ENCODE data around the gene MEA1.

Gene MEA1

GRCh38 chr6:43026365-43026764, 12.6 kb upstream of the MEA1 start:
- Mint-ChIP-seq H3K9me3 (no peaks in the 10 kb centered on the region), H3K4me3 (no peak overlapping the region), H3K4me1 (peaks cover 15% of the 10 kb centered on the region), H3K36me3 (peaks cover 96% of the 10 kb centered on the region), H3K27ac (no peak overlapping the region)
- DNase-seq (ENCODE audit: low spot score in 2 of 2) (no peak), ATAC-seq (no peak)

- Mint-ChIP-seq H3K36me3 (peaks cover 92% of the 10 kb centered on the region), H3K4me3 (peak overlapping the region; percentile 1), H3K4me1 (peaks cover 24% of the 10 kb centered on the region), H3K9me3 (no peaks in the 10 kb centered on the region), H3K27ac (peak overlapping the region; percentile 73)
- DNase-seq (ENCODE audit: low spot score in 2 of 2), result no peak
- ATAC-seq, result peak; percentile 38
These were observed 10.7 kb upstream of the MEA1 start for GRCh38 chr6:43024436-43024835.

- peak within 1 kb of the TSS; percentile 90 for H3K27ac Mint-ChIP-seq
- H3K4me1 Mint-ChIP-seq, result peaks cover 42% of the 10 kb centered on the region
- no peaks in the 10 kb centered on the region for H3K9me3 Mint-ChIP-seq
- ATAC-seq (peak; percentile 87), DNase-seq (ENCODE audit: low spot score in 2 of 2) (peak; percentile 46 to 79)
- H3K36me3 Mint-ChIP-seq, result peaks cover 92% of the 10 kb centered on the region
- peak within 1 kb of the TSS; percentile 88 for H3K4me3 Mint-ChIP-seq
These were observed 7.7 kb upstream of the MEA1 start, which contains the start of gene RRP36 for GRCh38 chr6:43021270-43022047. TSS of gene RRP36 (plus strand) at chr6:43021623. CDS start at chr6:43021655, 32 bp downstream.

GRCh38 chr6:43020847-43021246, 7.1 kb upstream of the MEA1 start:
- DNase-seq (ENCODE audit: low spot score in 2 of 2) (no peak), ATAC-seq (no peak)
- peaks cover 91% of the 10 kb centered on the region for H3K36me3 Mint-ChIP-seq
- peak overlapping the region; percentile 88 for H3K4me3 Mint-ChIP-seq
- H3K27ac Mint-ChIP-seq, result peak overlapping the region; percentile 90
- H3K9me3 Mint-ChIP-seq, result no peaks in the 10 kb centered on the region
- H3K4me1 Mint-ChIP-seq, result peaks cover 48% of the 10 kb centered on the region

GRCh38 chr6:43020052-43020705, 6.4 kb upstream of the MEA1 start:
- peaks cover 86% of the 10 kb centered on the region for H3K36me3 Mint-ChIP-seq
- H3K4me3 Mint-ChIP-seq, result peak overlapping the region; percentile 88
- DNase-seq (ENCODE audit: low spot score in 2 of 2), result no peak
- no peak for ATAC-seq
- H3K27ac Mint-ChIP-seq, result peak overlapping the region; percentile 53
- H3K4me1 Mint-ChIP-seq, result peaks cover 49% of the 10 kb centered on the region
- H3K9me3 Mint-ChIP-seq, result no peaks in the 10 kb centered on the region

- DNase-seq (ENCODE audit: low spot score in 2 of 2) (no peak), ATAC-seq (no peak)
- Mint-ChIP-seq H3K9me3 (no peaks in the 10 kb centered on the region), H3K4me3 (no peak overlapping the region), H3K4me1 (peaks cover 49% of the 10 kb centered on the region), H3K27ac (no peak overlapping the region), H3K36me3 (peaks cover 76% of the 10 kb centered on the region)
These were observed 5.4 kb upstream of the MEA1 start for GRCh38 chr6:43019152-43019551.

GRCh38 chr6:43016943-43017334, 3.2 kb upstream of the MEA1 start:
- ATAC-seq (no peak), DNase-seq (ENCODE audit: low spot score in 2 of 2) (no peak)
- no peak overlapping the region for H3K4me3 Mint-ChIP-seq
- peaks cover 80% of the 10 kb centered on the region for H3K36me3 Mint-ChIP-seq
- no peaks in the 10 kb centered on the region for H3K9me3 Mint-ChIP-seq
- peaks cover 64% of the 10 kb centered on the region for H3K4me1 Mint-ChIP-seq
- H3K27ac Mint-ChIP-seq, result peak overlapping the region; percentile 80

GRCh38 chr6:43016176-43016942, 2.6 kb upstream of the MEA1 start:
- Mint-ChIP-seq H3K27ac (peak overlapping the region; percentile 80), H3K4me3 (peak overlapping the region; percentile 39), H3K36me3 (peaks cover 80% of the 10 kb centered on the region), H3K4me1 (peaks cover 69% of the 10 kb centered on the region), H3K9me3 (no peaks in the 10 kb centered on the region)
- no peak for DNase-seq (ENCODE audit: low spot score in 2 of 2)
- no peak for ATAC-seq

GRCh38 chr6:43014434-43014909, 726 bp upstream of the MEA1 start:
- Mint-ChIP-seq H3K9me3 (no peaks in the 10 kb centered on the region), H3K4me3 (peak overlapping the region; percentile 99), H3K36me3 (peaks cover 84% of the 10 kb centered on the region), H3K27ac (peak overlapping the region; percentile 98), H3K4me1 (peaks cover 62% of the 10 kb centered on the region)
- DNase-seq (ENCODE audit: low spot score in 2 of 2) (no peak), ATAC-seq (no peak)

- peak overlapping the region; percentile 99 for H3K4me3 Mint-ChIP-seq
- peak; percentile 48 for ATAC-seq
- DNase-seq (ENCODE audit: low spot score in 2 of 2), result no peak
- H3K27ac Mint-ChIP-seq, result peak overlapping the region; percentile 98
- no peaks in the 10 kb centered on the region for H3K9me3 Mint-ChIP-seq
- H3K36me3 Mint-ChIP-seq, result peaks cover 83% of the 10 kb centered on the region
- H3K4me1 Mint-ChIP-seq, result peaks cover 62% of the 10 kb centered on the region
These were observed 476 bp downstream of the MEA1 start for GRCh38 chr6:43013097-43013842.

- peaks cover 53% of the 10 kb centered on the region for H3K4me1 Mint-ChIP-seq
These were observed 1.4 kb downstream of the MEA1 start for GRCh38 chr6:43012364-43012763.

GRCh38 chr6:43011207-43011606, 2.5 kb downstream of the MEA1 start:
- Mint-ChIP-seq H3K36me3 (peaks cover 82% of the 10 kb centered on the region), H3K4me1 (peaks cover 41% of the 10 kb centered on the region)

More at GRCh38 chr6:43012364-43012763, 1.4 kb downstream of the MEA1 start:
- ATAC-seq (no peak), DNase-seq (ENCODE audit: low spot score in 2 of 2) (no peak)
- H3K36me3 Mint-ChIP-seq, result peaks cover 81% of the 10 kb centered on the region
- peak overlapping the region; percentile 99 for H3K4me3 Mint-ChIP-seq
- no peaks in the 10 kb centered on the region for H3K9me3 Mint-ChIP-seq
- peak overlapping the region; percentile 98 for H3K27ac Mint-ChIP-seq

GRCh38 chr6:43009124-43009523, 4.6 kb downstream of the MEA1 start:
- Mint-ChIP-seq H3K36me3 (peaks cover 97% of the 10 kb centered on the region), H3K4me3 (no peak overlapping the region), H3K4me1 (peaks cover 27% of the 10 kb centered on the region), H3K9me3 (no peaks in the 10 kb centered on the region), H3K27ac (peak overlapping the region; percentile 58)
- no peak for ATAC-seq
- DNase-seq (ENCODE audit: low spot score in 2 of 2), result no peak

More at GRCh38 chr6:43011207-43011606, 2.5 kb downstream of the MEA1 start:
- H3K9me3 Mint-ChIP-seq, result no peaks in the 10 kb centered on the region
- no peak overlapping the region for H3K4me3 Mint-ChIP-seq
- peak overlapping the region; percentile 98 for H3K27ac Mint-ChIP-seq
- ATAC-seq (no peak), DNase-seq (ENCODE audit: low spot score in 2 of 2) (no peak)

GRCh38 chr6:43007126-43007525, 6.6 kb downstream of the MEA1 start:
- H3K9me3 Mint-ChIP-seq, result no peaks in the 10 kb centered on the region
- H3K4me1 Mint-ChIP-seq, result peaks cover 10% of the 10 kb centered on the region
- no peak overlapping the region for H3K4me3 Mint-ChIP-seq
- no peak for DNase-seq (ENCODE audit: low spot score in 2 of 2)
- H3K27ac Mint-ChIP-seq, result peak overlapping the region; percentile 58
- H3K36me3 Mint-ChIP-seq, result peaks cover 87% of the 10 kb centered on the region
- no peak for ATAC-seq
